Adrenal gland (tissue), 5 donors: ENCODE results near the gene EPHA10.

Experiments used
- CTCF ChIP-seq, 6 experiments: fragments of 450-650 bp in 4 of 6; fragments of 200-600 bp in 2 of 6; sonication (generic) in 1 of 6; IDR thresholded peaks; 1 replicate in 5 of 6; 2 replicates in 1 of 6; pipeline versions ENCODE4 v1.5.1 to v1.8.0; 2016 to 2021; ENCODE audit warnings: antibody characterized with exemption in 6 of 6, mild to moderate bottlenecking in 2 of 6, moderate library complexity in 1 of 6
- POLR2A ChIP-seq, 2 donors: fragments of 450-650 bp; IDR thresholded peaks; one replicate each; pipeline ENCODE4 v1.6.1; 2017; ENCODE audit warnings: antibody characterized with exemption in 2 of 2, mild to moderate bottlenecking in 2 of 2, moderate library complexity in 1 of 2
- donor health status: DM: no; HTN: no; CAD: no.

DNA sequence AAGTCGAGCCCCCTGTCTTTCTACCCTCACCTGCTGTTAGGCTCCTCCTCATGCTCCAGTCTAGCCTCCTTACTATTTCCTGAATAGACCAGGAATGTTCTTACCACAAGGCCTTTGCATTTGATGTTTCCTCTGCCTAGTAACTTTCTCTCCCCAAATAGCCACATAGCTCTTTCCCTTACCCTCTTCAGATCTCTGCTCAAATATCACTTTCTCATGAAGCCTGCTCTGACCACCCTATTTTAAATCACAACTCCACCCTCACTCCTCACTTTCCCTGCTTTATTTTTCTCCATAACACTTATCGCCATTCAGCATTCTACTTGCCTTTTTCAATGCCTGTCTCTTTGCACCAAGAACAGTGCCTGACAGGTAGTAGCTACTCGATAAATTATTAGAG, 79.2 kb downstream of the EPHA10 start:
- TF ChIP-seq CTCF (IDR thresholded peaks at IDR 0.05) (no peak), POLR2A (IDR thresholded peaks at IDR 0.05) (no peak)
